Measurements from ENCODE around the gene PPP3CA.

PPP3CA gene

GRCh38 chr4:101283434-101283833 is 63.9 kb downstream of the PPP3CA start:
- no peak overlapping the region for H3K4me3 ChIP-seq (ENCODE audit: low read depth, low read length)
- TF ChIP-seq CTCF (conservative IDR thresholded peaks at IDR 0.05; ENCODE audit: low read depth, low read length) = no peak
- DNase-seq (ENCODE audit: low read depth) = no peak

- no peak overlapping the region for H3K4me3 ChIP-seq (ENCODE audit: low read depth, low read length)
- DNase-seq (ENCODE audit: low read depth) = no peak
- no peak for TF ChIP-seq CTCF (conservative IDR thresholded peaks at IDR 0.05; ENCODE audit: low read depth, low read length)
These were observed 65.1 kb downstream of the PPP3CA start for GRCh38 chr4:101282076-101282844.

- no peak overlapping the region for H3K4me3 ChIP-seq (ENCODE audit: low read depth, low read length)
- TF ChIP-seq CTCF (conservative IDR thresholded peaks at IDR 0.05; ENCODE audit: low read depth, low read length) = no peak
- peak; percentile 28 for DNase-seq (ENCODE audit: low read depth)
These were observed 66.3 kb downstream of the PPP3CA start for GRCh38 chr4:101280866-101281600.

- H3K4me3 ChIP-seq (ENCODE audit: low read depth, low read length) = no peak overlapping the region
- DNase-seq (ENCODE audit: low read depth) = peak; percentile 95
- no peak for TF ChIP-seq CTCF (conservative IDR thresholded peaks at IDR 0.05; ENCODE audit: low read depth, low read length)
These were observed 67.9 kb downstream of the PPP3CA start for GRCh38 chr4:101279377-101279871.

- DNase-seq (ENCODE audit: low read depth) = peak; percentile 72
- TF ChIP-seq CTCF (conservative IDR thresholded peaks at IDR 0.05; ENCODE audit: low read depth, low read length) = no peak
- no peak overlapping the region for H3K4me3 ChIP-seq (ENCODE audit: low read depth, low read length)
These were observed 69.7 kb downstream of the PPP3CA start for GRCh38 chr4:101277671-101278070.

GRCh38 chr4:101276661-101277060 is 70.7 kb downstream of the PPP3CA start:
- no peak for TF ChIP-seq CTCF (conservative IDR thresholded peaks at IDR 0.05; ENCODE audit: low read depth, low read length)
- no peak for DNase-seq (ENCODE audit: low read depth)
- H3K4me3 ChIP-seq (ENCODE audit: low read depth, low read length) = no peak overlapping the region

Measured in choroid plexus epithelial cell (primary cell).